ENCODE measurements around the gene GPBP1L1. TPM values are rescaled to one million over a fixed set of nuclear protein-coding genes. Genes with fewer than 3 reads are reported as not detected.

Gene GPBP1L1
- total and polyA plus RNA-seq, 2 of the 13 experiments (the other 11 are each of a cell fraction or from before 2014, with no cell fraction given) = 45.9 to 86.1 TPM

DNA sequence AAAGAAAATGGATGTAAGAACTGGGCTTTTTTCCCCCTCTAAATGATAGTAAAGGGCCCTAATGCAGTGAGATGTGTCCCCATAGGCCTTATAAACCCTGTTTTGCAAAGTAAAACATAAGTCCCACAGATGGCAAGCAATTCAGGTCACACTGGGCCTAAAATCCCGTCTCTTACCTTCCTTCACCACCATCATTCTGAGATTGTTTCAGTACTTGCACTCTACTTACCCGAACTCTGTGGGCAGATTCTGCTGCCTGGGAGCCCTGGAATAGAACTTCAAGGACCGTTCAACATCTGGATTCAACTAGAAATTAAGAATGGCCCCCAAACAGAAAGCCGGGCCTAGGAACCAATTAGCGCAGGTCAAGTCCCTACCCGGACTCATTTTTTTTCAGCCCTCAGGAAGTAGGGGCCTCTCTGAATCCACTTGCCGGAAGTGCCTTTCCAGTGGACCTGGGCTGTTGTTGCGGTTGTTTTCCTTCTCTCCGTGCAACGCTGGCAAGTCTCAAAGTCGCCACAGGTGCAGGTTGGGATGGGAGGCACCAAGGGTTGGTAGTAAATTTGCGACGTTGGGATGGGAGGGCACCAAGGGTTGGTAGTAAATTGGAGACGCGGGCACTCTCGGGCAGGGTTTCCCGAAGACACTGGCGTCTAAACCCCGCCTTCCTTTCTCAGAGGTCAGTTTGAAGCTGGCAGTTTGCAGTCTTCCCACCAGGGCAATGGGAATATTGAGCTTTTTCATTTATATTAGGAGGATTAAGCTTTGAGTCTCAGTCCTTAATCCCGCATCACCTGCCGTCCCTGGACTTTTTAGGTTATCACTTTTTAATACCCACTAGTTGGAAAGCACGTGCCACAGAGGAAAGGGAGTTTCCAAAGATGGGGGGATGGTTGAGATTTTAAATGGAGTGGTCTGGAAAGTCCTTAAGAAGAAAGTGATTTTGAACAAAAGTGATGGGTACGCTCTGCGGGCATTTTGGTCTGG, 1.7 kb upstream of the GPBP1L1 start, which contains the start of gene TMEM69 (continued):
- TF ChIP-seq ZNF367 (CRISPR knock-in tag; IDR thresholded peaks at IDR 0.05; ENCODE audit: borderline replicate concordance) (0 out of 2 replicates have a peak, but pooled peaks have one; percentile 31), IKZF5 (CRISPR knock-in tag; IDR thresholded peaks at IDR 0.05) (peak; percentile 90), ZNF607 (CRISPR knock-in tag; IDR thresholded peaks at IDR 0.05; ENCODE audit: borderline replicate concordance) (0 out of 2 replicates have a peak, but pooled peaks have one; percentile 45), ZNF12 (CRISPR knock-in tag; IDR thresholded peaks at IDR 0.05) (no peak), KAT2B (IDR thresholded peaks at IDR 0.05; ENCODE audit: borderline replicate concordance, low read depth, low read length) (no peak), DNMT1 (CRISPR knock-in tag; IDR thresholded peaks at IDR 0.05) (no peak), ZNF576 (CRISPR knock-in tag; IDR thresholded peaks at IDR 0.05) (no peak), ZNF441 (CRISPR knock-in tag; IDR thresholded peaks at IDR 0.05; ENCODE audit: borderline replicate concordance) (peak; percentile 71; the same call in 1 of the 2 replicates), PHB2 (IDR thresholded peaks at IDR 0.05; ENCODE audit: partially characterized antibody) (no peak), ZBTB42 (CRISPR knock-in tag; IDR thresholded peaks at IDR 0.05) (peak; percentile 95; the same call in 1 of the 2 replicates), KMT2B (CRISPR knock-in tag; IDR thresholded peaks at IDR 0.05) (peak; percentile 86), MYPOP (CRISPR knock-in tag; IDR thresholded peaks at IDR 0.05) (no peak), CHD4 (IDR thresholded peaks at IDR 0.05; ENCODE audit: borderline replicate concordance, low read length) (no peak), NFRKB (IDR thresholded peaks at IDR 0.05) (peak; percentile 58; the same call in 1 of the 2 replicates), RFXANK (CRISPR knock-in tag; IDR thresholded peaks at IDR 0.05) (peak; percentile 73; the same call in 1 of the 2 replicates), ZNF234 (CRISPR knock-in tag; conservative IDR thresholded peaks at IDR 0.05) (0 out of 2 replicates have a peak, but pooled peaks have one; percentile 41), CENPT (CRISPR knock-in tag; IDR thresholded peaks at IDR 0.05; ENCODE audit: low read depth) (no peak), ZNF563 (CRISPR knock-in tag; IDR thresholded peaks at IDR 0.05) (no peak; the same call in 1 of the 2 replicates), ZNF329 (CRISPR knock-in tag; IDR thresholded peaks at IDR 0.05; ENCODE audit: low read depth) (no peak)
- TF ChIP-seq, protein P1, sequence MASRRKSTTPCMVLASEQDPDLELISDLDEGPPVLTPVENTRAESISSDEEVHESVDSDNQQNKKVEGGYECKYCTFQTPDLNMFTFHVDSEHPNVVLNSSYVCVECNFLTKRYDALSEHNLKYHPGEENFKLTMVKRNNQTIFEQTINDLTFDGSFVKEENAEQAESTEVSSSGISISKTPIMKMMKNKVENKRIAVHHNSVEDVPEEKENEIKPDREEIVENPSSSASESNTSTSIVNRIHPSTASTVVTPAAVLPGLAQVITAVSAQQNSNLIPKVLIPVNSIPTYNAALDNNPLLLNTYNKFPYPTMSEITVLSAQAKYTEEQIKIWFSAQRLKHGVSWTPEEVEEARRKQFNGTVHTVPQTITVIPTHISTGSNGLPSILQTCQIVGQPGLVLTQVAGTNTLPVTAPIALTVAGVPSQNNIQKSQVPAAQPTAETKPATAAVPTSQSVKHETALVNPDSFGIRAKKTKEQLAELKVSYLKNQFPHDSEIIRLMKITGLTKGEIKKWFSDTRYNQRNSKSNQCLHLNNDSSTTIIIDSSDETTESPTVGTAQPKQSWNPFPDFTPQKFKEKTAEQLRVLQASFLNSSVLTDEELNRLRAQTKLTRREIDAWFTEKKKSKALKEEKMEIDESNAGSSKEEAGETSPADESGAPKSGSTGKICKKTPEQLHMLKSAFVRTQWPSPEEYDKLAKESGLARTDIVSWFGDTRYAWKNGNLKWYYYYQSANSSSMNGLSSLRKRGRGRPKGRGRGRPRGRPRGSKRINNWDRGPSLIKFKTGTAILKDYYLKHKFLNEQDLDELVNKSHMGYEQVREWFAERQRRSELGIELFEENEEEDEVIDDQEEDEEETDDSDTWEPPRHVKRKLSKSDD (CRISPR knock-in tag; IDR thresholded peaks at IDR 0.05; ENCODE audit: low read depth) = 0 out of 2 replicates have a peak, but pooled peaks have one; percentile 45
- TF ChIP-seq, protein P2, sequence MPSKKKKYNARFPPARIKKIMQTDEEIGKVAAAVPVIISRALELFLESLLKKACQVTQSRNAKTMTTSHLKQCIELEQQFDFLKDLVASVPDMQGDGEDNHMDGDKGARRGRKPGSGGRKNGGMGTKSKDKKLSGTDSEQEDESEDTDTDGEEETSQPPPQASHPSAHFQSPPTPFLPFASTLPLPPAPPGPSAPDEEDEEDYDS (CRISPR knock-in tag; IDR thresholded peaks at IDR 0.05) = peak; percentile 75
- TF ChIP-seq, protein P3, sequence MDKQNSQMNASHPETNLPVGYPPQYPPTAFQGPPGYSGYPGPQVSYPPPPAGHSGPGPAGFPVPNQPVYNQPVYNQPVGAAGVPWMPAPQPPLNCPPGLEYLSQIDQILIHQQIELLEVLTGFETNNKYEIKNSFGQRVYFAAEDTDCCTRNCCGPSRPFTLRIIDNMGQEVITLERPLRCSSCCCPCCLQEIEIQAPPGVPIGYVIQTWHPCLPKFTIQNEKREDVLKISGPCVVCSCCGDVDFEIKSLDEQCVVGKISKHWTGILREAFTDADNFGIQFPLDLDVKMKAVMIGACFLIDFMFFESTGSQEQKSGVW (CRISPR knock-in tag; IDR thresholded peaks at IDR 0.05; ENCODE audit: borderline replicate concordance) = peak; percentile 90; the same call in 1 of the 2 replicates
